Uterus (tissue), 2 donors: ENCODE data around the gene SEMA6B.

Experiments
- POLR2A ChIP-seq, 2 donors: fragments of 450-650 bp; IDR thresholded peaks; one replicate each; pipeline ENCODE4 v1.6.1; 2016; ENCODE audit warnings: antibody characterized with exemption in 2 of 2, mild to moderate bottlenecking in 1 of 2, moderate library complexity in 1 of 2
- TF ChIP-seq, protein P1 (sequence below), 4 experiments: fragments of 200-600 bp in 2 of 4; fragments of 450-650 bp in 2 of 4; sonication (generic) in 2 of 4; IDR thresholded peaks; one replicate each; pipeline ENCODE4 v1.5.1; 2016 to 2019; ENCODE audit warnings: antibody characterized with exemption in 4 of 4, mild to moderate bottlenecking in 2 of 4, moderate library complexity in 1 of 4

DNA sequence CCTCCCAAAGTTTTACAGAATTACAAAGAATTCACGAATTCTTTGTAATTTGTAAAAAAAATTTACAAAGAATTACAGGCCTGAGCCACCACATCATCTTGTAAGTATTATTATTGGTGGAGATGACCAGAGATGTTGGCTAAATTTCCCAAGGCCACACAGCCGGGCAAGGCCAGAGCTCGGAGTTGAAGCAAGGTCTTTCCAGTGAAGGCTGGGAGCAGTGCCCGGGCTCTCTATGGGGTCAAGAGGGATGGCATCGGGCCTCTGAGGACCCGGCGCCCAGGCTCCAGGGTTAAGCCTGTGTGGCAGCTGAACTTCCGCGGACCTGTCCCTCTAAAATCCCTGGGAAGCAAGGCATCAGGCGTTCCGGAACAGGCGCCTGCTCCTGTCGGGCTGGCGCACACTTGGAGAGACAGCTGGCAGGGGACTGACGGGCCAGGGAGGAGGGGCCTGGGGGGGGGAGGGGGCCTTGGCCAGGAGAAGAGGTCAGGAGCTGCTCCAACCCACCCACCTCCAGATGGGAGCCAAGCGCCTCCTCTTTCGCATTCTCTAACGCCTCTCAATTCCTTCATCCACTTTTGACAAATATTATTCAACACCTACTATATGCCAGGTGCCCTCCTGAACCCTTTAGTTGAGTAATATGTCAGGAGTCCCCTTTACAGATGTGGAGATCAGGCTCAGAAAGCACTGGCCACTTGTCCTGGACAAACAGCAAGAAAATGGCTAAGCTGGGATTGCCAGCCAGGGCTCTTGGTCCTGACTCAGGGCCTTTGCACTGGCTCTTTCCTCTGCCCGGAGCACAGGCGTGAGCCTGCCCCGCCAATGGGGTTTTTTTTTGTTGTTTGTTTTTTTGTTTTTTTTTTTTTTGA, 36.8 kb upstream of the SEMA6B start:
- TF ChIP-seq, protein P1, sequence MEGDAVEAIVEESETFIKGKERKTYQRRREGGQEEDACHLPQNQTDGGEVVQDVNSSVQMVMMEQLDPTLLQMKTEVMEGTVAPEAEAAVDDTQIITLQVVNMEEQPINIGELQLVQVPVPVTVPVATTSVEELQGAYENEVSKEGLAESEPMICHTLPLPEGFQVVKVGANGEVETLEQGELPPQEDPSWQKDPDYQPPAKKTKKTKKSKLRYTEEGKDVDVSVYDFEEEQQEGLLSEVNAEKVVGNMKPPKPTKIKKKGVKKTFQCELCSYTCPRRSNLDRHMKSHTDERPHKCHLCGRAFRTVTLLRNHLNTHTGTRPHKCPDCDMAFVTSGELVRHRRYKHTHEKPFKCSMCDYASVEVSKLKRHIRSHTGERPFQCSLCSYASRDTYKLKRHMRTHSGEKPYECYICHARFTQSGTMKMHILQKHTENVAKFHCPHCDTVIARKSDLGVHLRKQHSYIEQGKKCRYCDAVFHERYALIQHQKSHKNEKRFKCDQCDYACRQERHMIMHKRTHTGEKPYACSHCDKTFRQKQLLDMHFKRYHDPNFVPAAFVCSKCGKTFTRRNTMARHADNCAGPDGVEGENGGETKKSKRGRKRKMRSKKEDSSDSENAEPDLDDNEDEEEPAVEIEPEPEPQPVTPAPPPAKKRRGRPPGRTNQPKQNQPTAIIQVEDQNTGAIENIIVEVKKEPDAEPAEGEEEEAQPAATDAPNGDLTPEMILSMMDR (IDR thresholded peaks at IDR 0.05) = no peak
- TF ChIP-seq POLR2A (IDR thresholded peaks at IDR 0.05) = no peak
